GM12878 (cell line): ENCODE measurements around the gene PHF21B. TPM values are rescaled to one million over a fixed set of nuclear protein-coding genes. Genes with fewer than 3 reads are reported as not detected.

Source experiments
- ATAC-seq: fragments of 200-7000 bp; cut with Tn5 transposase; 3 replicates; pipeline ENCODE4 v1.9.1; 2020; ENCODE audit warnings: mild to moderate bottlenecking, moderate library complexity
- BruUV-seq: library from RNA; stranded (reverse); fragments of 400-500 nt; replicated peaks from 2 replicates; lab custom pipeline; 2021; lab: Mats Ljungman, UMichigan
- CTCF ChIA-PET: fragments of 300-600 bp; sonication (Branson Sonifier 250); formaldehyde crosslinking; extraction: SDS; loops from one replicate; lab custom pipeline; 2021; ENCODE audit warnings: inconsistent platforms; lab: Yijun Ruan, JAX
- POLR2A ChIA-PET: fragments of 350-600 bp; formaldehyde crosslinking; extraction: SDS; loops from one replicate; lab custom pipeline; 2021; ENCODE audit warnings: inconsistent platforms; lab: Charles Lee
- RAD21 ChIA-PET: fragments of 300-600 bp; sonication (Branson Sonifier 250); formaldehyde crosslinking; loops from one replicate; lab custom pipeline; 2023; ENCODE audit warnings: antibody characterized with exemption; ENCODE audit not compliant: unreplicated experiment; lab: Charles Lee
- SMC1A ChIA-PET: fragments of 300-600 bp; sonication (Branson Sonifier 250); formaldehyde crosslinking; loops from one replicate; lab custom pipeline; 2023; ENCODE audit not compliant: unreplicated experiment, uncharacterized antibody; lab: Charles Lee
- DNase-seq: peaks from one replicate; pipeline ENCODE4 v3.0.0-alpha.2; 2011; ENCODE audit warnings: low read depth, low spot score
- FAIRE-seq: peaks from 3 replicates; lab custom pipeline; 2011; peaks lifted over from hg19 to GRCh38; lab: Jason Lieb, UNC
- H2AFZ ChIP-seq: 2 replicates; pipeline ENCODE4 v1.6.0; 2011; ENCODE audit warnings: low read depth, low read length, control low read depth; ENCODE audit not compliant: control insufficient read depth
- H3K27ac ChIP-seq: 2 replicates; pipeline ENCODE4 v1.5.1; 2011; ENCODE audit warnings: control low read depth; ENCODE audit not compliant: control insufficient read depth, insufficient read depth
- H3K27me3 ChIP-seq, 2 experiments: replicated peaks in 1 of 2; 2 replicates each; pipeline versions ENCODE4 v1.6.0 to v1.6.1; 2011; ENCODE audit warnings: low read length in 1 of 2; ENCODE audit not compliant: control insufficient read depth in 2 of 2, insufficient read depth in 2 of 2
- H3K36me3 ChIP-seq, 2 experiments: 2 replicates each; pipeline ENCODE4 v1.5.1; 2011; ENCODE audit warnings: low read length in 1 of 2; ENCODE audit not compliant: control insufficient read depth in 2 of 2, insufficient read depth in 2 of 2
- H3K4me1 ChIP-seq: 2 replicates; pipeline ENCODE4 v1.6.1; 2011; ENCODE audit warnings: mild to moderate bottlenecking, low read length, moderate library complexity, mixed read lengths; ENCODE audit not compliant: control insufficient read depth, insufficient read depth
- H3K4me2 ChIP-seq: 2 replicates; pipeline ENCODE4 v1.6.0; 2011; ENCODE audit warnings: control low read depth; ENCODE audit not compliant: control insufficient read depth, insufficient read depth
- H3K4me3 ChIP-seq: fragments of 200-600 bp; sonication (generic); 2 replicates; pipeline ENCODE4 v1.5.1; 2016
- H3K79me2 ChIP-seq: 2 replicates; pipeline ENCODE4 v1.6.0; 2011; ENCODE audit warnings: low read length; ENCODE audit not compliant: control insufficient read depth, insufficient read depth
- H3K9ac ChIP-seq: 2 replicates; pipeline ENCODE4 v1.8.0; 2011; ENCODE audit warnings: low read length, control low read depth, mixed read lengths; ENCODE audit not compliant: control insufficient read depth, insufficient read depth
- H3K9me3 ChIP-seq: replicated peaks from 3 replicates; pipeline ENCODE4 v1.5.1; 2011; ENCODE audit warnings: mild to moderate bottlenecking, low read length; ENCODE audit not compliant: control insufficient read depth, insufficient read depth
- H4K20me1 ChIP-seq: 2 replicates; pipeline ENCODE4 v1.6.0; 2011; ENCODE audit not compliant: control insufficient read depth, insufficient read depth
- BACH1 ChIP-seq: fragments of 450-650 bp; IDR thresholded peaks from 2 replicates; pipeline ENCODE4 v1.6.1; 2017; ENCODE audit warnings: mild to moderate bottlenecking, borderline replicate concordance
- BHLHE40 ChIP-seq, 2 experiments: fragments of 450-650 bp in 1 of 2; IDR thresholded peaks; 2 replicates each; pipeline ENCODE4 v1.6.1; 2011 to 2017; ENCODE audit warnings: low read depth in 2 of 2, borderline replicate concordance in 1 of 2, improper control_type of control experiment in 1 of 2, low read length in 1 of 2, mild to moderate bottlenecking in 1 of 2
- HDAC2 ChIP-seq: fragments of 200-600 bp; sonication (generic); IDR thresholded peaks from 2 replicates; pipeline ENCODE4 v1.6.1; 2017
- KLF5 ChIP-seq: fragments of 450-650 bp; IDR thresholded peaks from 2 replicates; pipeline ENCODE4 v1.6.1; 2014; ENCODE audit warnings: mild to moderate bottlenecking; ENCODE audit not compliant: partially characterized antibody
- MXI1 ChIP-seq: fragments of 150-350 bp; IDR thresholded peaks from 2 replicates; pipeline ENCODE4 v1.6.1; 2011; ENCODE audit warnings: low read depth, mild to moderate bottlenecking, inconsistent platforms, low read length, improper control_type of control experiment
- MYB ChIP-seq: fragments of 150-350 bp; IDR thresholded peaks from 2 replicates; pipeline ENCODE4 v1.6.1; 2014; ENCODE audit warnings: mild to moderate bottlenecking, low read depth, low read length, borderline replicate concordance
- NR2F1 ChIP-seq: fragments of 450-650 bp; conservative IDR thresholded peaks from 2 replicates; pipeline ENCODE4 v1.6.1; 2017; ENCODE audit warnings: mild to moderate bottlenecking
- POLR2A ChIP-seq: IDR thresholded peaks from 2 replicates; pipeline ENCODE4 v1.6.1; 2011; ENCODE audit warnings: low read depth, mild to moderate bottlenecking, low read length
- SREBF1 ChIP-seq: IDR thresholded peaks from 2 replicates; pipeline ENCODE4 v1.6.1; 2012; ENCODE audit warnings: mild to moderate bottlenecking, low read length
- SRF ChIP-seq, 2 experiments: IDR thresholded peaks; 2 replicates each; pipeline ENCODE4 v1.6.1; 2011; ENCODE audit warnings: low read depth in 2 of 2, low read length in 2 of 2, mild to moderate bottlenecking in 1 of 2, moderate library complexity in 1 of 2
- ZNF622 ChIP-seq: fragments of 450-650 bp; IDR thresholded peaks from 2 replicates; pipeline ENCODE4 v1.6.1; 2017; ENCODE audit warnings: mild to moderate bottlenecking, inconsistent platforms
- WGBS: methylation state at CpG from one replicate; pipeline ENCODE4 v1.1.6; 2016; ENCODE audit warnings: low lambda C conversion rate; ENCODE audit not compliant: insufficient replicate concordance, insufficient coverage; ENCODE audit errors: missing lambda C conversion rate; 5-methylcytosine and 5-hydroxymethylcytosine counted together
- in situ Hi-C: fragments of 300-500 bp; cut with MboI; formaldehyde crosslinking; loops from 9 replicates; pipeline ENCODE4 v1.14.3; 2018; ENCODE audit warnings: mixed read lengths
- intact Hi-C: fragments of 100-400 bp; cut with micrococcal nuclease; formaldehyde crosslinking; loops from one replicate; pipeline ENCODE4 v1.14.2; 2022; ENCODE audit not compliant: unreplicated experiment
- polyA plus RNA-seq, 11 experiments: library from polyadenylated mRNA; depleted of rRNA in 4 of 11; unstranded in 6 of 11; stranded (reverse) in 5 of 11; fragments of >200 nt; fragmentation: Nextera tagmentation in 4 of 11; fragmentation: Illumina TruSeq in 1 of 11; extraction: Ambion mirVana in 4 of 11; extraction: Trizol in 1 of 11; gene quantifications; 1 replicate in 1 of 11; 2 replicates in 10 of 11; pipeline versions ENCODE4 v1.2.1 to v1.2.3, GENCODE V29; 2011 to 2016; ENCODE audit warnings: inconsistent platforms in 2 of 11, missing spikeins in 2 of 11, low read depth in 1 of 11
- total RNA-seq, 4 experiments: library from RNA; depleted of rRNA in 3 of 4; stranded (reverse); fragments of >200 nt in 3 of 4; fragmentation: Illumina TruSeq in 1 of 4; extraction: Trizol in 1 of 4; gene quantifications; 2 replicates each; pipeline versions ENCODE4 v1.2.1 to v1.2.3, GENCODE V29; 2013 to 2021
- TF ChIP-seq, protein P1 (sequence below): IDR thresholded peaks from 2 replicates; pipeline ENCODE4 v1.6.1; 2011; ENCODE audit warnings: low read depth, mild to moderate bottlenecking, low read length, moderate library complexity, borderline replicate concordance; ENCODE audit errors: extremely low read depth

Gene PHF21B
- total and polyA plus RNA-seq, 10 of the 15 experiments (the other 5 are each of a cell fraction or from before 2014, with no cell fraction given): 0.03 to 0.35 TPM; not detected in 8

DNA sequence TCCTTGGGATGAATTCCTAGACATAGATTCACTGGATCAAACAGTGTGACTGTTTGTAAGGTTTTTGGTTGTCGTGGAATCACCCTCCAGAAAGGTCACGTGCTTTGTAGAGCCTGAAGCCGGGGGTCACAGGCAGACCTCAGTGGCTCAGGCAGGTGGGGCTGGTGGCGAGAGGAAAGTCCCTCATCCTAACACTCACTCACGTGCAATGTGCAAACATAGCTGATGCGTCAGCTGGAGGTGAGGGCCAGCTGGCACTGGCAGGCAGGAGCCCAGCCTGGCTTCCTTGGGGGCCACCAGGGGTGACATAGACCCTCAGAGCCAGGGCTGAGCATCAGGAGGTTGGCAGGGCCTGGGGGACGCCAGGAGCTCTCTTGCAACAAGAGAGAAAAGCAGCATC lies 167.4 kb downstream of the PHF21B start:
- Histone ChIP-seq H3K4me1 (no peaks in the 10 kb centered on the region), H3K36me3 (no peaks in the 10 kb centered on the region), H3K9ac (no peak overlapping the region), H3K4me2 (no peak overlapping the region), H3K4me3 (no peak overlapping the region), H3K79me2 (no peaks in the 10 kb centered on the region), H4K20me1 (no peaks in the 10 kb centered on the region), H3K9me3 (no peaks in the 10 kb centered on the region; the same call in 2 of the 3 replicates), H2AFZ (no peak overlapping the region), H3K27me3 (peaks cover 0 to 1% of the 10 kb centered on the region in 2 experiments; a peak in 2 of 4 replicates), H3K27ac (no peak overlapping the region)
- RAD21 ChIA-PET: no interaction called here
- TF ChIP-seq SRF (IDR thresholded peaks at IDR 0.05; ENCODE audit: low read depth in 2 of 2, low read length in 2 of 2) (no peak), KLF5 (no peak), ZNF622 (no peak), BACH1 (no peak), MXI1 (no peak), MYB (no peak), BHLHE40 (IDR thresholded peaks at IDR 0.05; ENCODE audit: borderline replicate concordance in 1 of 2, low read depth in 2 of 2, low read length in 1 of 2) (peak in 1 of 2 experiments; percentile 89; a peak in 2 of 4 replicates), POLR2A (no peak), SREBF1 (no peak), NR2F1 (0 out of 2 replicates have a peak, but pooled peaks have one; percentile 14), HDAC2 (no peak)
- TF ChIP-seq, protein P1, sequence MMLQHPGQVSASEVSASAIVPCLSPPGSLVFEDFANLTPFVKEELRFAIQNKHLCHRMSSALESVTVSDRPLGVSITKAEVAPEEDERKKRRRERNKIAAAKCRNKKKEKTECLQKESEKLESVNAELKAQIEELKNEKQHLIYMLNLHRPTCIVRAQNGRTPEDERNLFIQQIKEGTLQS: no peak
- in situ Hi-C loops (no loop called here), intact Hi-C loops (no loop called here)
- CTCF ChIA-PET: interaction anchor here (0.6 kb wide), 1 partner anchor 13 kb away, joined by 3 read pairs; no protein-coding TSS in a partner anchor
- SMC1A ChIA-PET: no interaction called here
- 10% methylated on average over 7 of the region's 7 CpGs for WGBS
- FAIRE-seq (no peak), ATAC-seq (no peak), DNase-seq (no peak)
- POLR2A ChIA-PET: no interaction called here
- no TSS peak for BruUV-seq
